HG03460 (cell line): ENCODE measurements around the gene KCNG1.
"Not testable (repeated sequence)": the region's sequence is repeated elsewhere in the genome, so short reads cannot be mapped to it uniquely, and the experiment has no call there.

Source experiments
- ATAC-seq: cut with Tn5 transposase; IDR thresholded peaks from one replicate; pipeline ENCODE4 v1.9.1; 2021; ENCODE audit not compliant: unreplicated experiment

KCNG1 gene

DNA sequence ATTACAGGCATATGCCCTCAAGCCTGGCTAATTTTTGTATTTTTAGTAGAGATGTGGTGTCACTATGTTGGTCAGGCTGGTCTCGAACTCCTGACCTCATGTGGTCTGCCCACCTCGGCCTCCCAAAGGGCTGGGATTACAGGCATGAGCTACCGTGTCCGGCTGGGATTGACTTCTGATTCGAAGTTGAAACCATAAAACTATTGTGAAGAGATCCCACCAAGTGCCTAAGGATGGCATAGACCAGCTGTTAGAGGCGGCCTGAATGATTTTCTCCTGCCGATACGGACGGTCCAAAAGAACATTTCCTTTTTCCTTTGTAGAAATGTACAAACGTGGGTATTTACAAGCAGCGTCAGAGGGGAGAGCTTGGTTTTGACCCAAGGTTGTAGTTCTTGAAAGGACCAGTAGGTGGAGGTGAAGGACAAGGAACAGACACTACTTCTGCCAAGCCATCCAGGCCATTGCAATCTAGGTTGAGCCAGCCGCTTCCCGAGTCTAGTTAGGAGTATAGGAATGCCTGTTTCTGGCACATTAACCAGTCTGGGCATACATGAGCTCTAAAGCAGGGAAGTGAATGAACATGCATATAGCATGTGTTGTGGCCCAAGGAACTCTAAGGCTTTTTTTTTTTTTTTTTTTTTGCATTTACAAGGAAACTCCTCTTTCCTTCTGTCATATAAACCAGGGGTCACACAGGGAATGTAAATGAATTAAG is 35.3 kb downstream of the KCNG1 start:
- ATAC-seq = no peak

DNA sequence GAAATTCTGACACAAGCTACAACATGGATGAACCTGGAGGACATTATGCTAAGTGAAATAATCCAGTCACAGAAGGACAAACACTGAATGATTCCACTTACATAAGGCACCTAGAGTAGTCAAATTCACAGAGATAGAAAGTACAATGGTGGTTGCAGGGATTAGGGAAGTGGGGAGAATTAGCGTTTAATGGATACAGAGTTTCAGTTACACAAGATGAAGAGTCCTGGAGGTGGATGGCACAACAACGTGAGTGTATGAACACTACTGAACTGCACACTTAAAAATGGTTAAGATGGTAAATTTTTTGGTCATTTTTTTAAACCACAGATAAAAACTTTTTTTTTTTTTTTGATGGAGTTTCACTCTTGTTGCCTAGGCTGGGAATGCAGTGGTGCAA is 39.6 kb downstream of the KCNG1 start:
- no peak for ATAC-seq

DNA sequence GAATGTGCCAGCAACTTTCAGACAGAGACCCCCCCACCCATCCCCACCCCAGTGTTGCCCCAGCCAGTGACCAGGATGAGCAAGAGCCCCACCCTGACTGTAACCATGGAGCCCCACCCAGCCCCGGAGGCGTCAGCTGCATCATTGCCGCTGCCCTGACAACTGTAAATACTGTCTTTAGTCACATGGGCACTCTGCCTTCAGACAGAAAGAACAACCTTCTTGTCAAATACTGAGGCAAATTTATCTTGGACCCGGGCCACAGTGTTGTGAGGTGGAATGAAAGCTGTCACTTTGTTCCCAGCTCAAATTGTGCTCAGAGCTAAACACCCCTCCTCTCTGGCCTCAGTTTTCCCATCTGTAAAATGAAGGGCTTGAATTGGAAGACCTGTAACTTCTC is 40.5 kb downstream of the KCNG1 start:
- no peak for ATAC-seq

DNA sequence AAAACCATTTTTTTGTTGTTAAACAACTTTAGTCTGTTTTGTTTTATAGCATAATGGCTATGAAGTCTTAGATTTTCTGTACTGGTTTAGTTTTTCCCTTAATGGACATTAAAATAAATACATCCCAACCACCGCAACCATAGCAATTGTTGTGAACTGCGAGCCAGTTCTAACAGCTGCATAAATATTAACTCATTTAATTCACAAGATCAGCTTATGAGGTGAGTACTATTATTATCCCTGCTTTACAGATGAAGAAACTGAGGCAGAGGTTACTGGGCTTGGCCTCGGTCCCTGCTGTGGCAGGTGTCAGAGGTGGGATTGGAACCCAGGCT is 41.2 kb downstream of the KCNG1 start:
- no peak for ATAC-seq

DNA sequence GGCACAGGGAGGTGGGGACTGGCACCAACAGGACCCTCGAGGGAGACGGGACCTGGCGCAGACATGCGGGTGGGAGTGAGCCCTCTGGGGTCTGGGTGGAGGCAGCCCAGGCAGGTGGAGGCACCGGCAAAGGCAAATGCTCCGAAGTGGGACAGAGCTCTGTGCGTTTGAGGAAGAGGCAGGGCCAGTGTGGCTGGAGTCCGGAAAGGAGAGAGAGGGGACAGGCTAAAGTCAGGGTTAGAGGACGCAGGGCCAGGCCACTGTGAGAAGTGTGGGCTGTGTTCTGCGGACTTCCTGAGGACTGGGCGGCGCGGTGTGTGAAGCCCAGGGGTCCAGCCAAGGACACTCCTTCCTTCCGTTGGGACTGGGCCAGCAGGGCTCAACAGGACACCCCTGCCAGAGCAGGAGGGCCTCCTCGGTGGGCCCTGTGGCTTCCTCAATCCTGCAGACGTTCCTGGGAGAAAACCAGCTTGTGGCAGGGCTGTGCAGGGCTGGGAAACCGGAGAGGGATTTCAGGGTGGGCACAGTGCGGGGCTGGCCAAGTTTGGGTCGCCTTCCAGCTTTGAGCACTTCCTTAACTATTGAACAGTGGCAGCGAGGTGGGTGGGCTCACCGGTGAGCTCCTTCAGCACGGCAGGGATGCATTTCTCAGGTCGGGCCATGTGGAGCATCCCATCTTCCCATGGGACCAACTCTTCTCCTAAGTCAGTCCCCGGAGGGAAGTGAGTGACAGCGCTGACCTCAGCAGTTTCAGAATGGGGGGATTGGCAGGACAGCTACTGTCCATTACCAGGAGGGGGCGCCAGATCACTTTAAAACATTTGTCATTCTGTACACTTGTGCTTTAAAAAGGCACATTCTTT is 41.8 kb downstream of the KCNG1 start:
- no peak for ATAC-seq

DNA sequence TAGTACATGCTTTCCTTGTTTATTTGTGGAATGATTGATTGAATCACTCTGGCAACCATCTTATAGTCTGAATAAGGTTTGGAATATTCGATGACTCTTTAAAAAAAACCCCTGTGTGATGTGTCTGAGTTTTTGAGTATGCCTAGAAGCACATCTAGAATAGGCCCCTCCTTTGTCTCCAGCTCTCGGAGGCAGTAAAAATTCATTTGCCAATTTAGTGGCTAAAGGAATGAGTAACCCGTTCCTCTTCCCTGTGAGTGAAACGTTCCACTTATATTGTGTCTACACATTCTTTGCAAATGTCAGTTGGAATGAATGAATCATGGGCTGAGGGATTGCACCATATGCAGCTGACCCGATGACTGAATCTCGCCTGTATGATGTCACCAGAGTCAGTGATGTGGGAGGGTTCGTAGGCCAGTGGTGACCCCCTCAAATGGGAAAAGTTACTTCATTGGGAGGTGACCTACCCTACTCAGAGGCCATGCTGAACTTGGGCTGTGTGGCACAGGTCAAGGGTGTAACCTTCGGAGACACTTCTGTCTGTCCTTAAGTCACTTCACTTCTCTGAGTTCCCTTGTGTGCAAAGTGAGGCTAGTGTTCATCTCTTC is 42.7 kb downstream of the KCNG1 start:
- no peak for ATAC-seq

DNA sequence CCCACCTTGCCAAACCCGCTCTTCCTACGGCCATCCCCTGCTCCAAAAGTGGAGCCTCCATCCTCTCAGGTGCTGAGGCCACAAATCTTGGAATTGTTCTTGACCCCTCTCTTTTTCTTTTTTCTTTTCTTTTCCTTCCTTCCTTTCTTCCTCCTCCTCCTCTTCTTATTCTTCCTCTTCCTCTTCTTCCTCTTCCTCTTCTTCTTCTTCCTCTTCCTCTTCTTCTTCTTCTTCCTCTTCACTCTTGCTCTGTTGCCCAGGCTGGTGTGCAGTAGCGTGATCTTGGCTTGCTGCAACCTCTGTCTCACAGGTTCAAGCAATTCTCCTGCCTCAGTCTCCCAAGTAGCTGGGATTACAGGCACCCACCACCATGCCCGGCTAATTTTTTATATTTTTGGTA is 44.4 kb downstream of the KCNG1 start:
- not testable (repeated sequence) for ATAC-seq

DNA sequence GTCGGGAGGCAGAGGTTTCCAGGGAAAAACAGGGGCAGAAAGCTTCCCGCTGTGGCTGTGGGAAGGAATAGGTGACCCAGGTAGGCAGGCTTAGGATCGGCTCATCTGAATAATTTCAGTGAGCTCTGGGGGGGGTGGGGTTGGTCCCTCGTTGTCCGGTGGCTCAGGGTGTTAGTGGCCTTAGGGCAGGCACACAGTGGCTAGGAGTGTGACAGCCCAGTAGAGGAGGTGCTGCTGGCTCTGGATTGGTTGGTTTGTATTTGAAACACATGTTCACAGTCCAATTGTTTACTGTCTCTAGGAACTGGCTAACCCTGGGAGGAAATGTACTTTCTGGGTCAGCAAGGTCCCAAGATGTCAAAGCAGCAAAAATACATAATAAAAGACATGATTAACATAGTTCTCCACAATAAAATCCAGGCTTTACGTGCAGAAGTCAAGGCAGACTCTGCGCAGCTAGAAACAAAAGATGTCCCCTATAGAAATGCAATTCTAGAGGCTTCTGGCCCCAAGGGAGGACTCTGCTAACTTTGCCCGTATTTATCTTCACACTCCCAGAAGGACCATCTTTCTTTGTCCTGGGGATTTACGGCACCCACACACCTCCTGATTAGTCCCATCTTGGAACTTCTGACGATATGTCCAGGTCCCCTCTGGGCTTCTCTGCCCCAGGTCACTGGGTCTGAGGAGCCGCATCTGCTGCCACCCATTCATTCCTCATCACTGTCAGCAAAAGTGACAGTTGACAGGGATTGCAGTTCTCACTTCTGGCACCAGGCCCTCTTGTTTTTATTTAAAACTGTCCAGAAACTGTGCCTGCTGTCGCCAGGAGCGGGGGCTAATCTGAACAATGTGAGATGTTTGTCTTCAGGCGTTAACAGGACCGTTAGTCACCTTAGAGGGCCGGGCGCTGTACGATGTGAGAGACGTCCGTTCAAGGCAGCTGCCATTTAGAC is 45.6 kb downstream of the KCNG1 start:
- no peak for ATAC-seq

DNA sequence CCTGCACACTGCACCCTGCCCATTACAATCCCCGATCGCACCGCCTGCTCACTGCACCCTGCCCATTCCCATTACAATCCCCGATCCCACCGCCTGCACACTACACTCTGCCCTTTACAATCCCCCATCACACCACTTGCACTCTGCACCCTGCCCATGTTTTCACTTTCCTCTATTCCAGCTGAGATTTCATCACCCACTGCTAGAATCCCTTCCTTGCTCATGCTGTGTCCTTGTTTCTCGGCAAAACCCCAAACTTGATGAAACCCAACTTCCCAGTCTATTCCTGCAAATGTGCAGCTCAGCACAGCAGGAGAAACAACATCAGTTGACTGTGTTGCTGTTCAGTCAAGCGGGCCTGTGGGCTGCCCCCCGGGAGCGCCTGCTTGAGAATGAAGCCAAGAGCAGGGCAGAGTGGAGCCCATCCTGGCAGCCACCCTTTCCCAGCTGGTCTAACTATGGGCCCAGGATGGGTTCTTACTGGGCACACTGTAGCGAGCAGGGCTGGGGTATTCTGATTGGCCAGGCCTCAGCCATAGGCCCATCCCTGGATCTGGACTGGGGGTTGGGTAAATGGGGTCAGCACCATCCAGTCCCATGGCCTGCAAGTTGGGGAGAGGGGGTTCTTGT is 47.1 kb downstream of the KCNG1 start:
- no peak for ATAC-seq

DNA sequence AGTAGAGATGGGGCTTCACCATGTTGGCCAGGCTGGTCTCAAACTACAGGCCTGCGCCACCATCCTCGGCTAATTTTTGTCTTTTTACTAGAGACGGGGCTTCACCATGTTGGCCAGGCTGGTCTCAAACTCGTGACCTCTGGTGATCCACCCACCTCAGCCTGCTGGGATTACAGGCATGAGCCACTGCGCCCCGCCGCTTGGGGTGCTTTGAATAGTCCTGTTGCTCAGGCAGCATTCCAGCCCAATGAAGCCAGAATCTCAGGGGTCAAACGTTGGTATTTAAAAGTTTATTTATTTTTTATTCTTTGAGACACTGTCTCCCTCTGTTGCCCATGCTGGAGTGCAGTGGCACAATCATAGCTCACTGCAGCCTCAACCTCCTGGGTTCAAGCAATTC is 53.0 kb downstream of the KCNG1 start:
- no peak for ATAC-seq

DNA sequence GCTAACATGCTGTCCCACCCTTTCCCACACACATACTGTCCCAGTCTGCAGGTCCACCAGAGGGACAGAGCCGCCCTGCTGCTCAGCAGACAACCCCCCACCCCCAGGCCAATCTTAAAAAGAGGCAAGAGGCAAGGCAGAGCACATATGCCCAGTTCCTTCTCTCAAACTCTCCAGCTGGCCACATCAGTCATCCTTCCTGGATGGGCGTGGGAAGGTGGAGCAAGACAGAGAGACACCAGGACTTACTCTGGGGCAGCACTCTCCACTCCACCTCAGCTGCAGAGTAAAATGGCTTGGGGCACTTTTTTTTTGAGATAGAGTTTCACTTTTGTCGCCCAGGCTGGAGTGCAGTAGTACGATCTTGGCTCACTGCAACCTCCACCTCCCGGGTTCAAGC is 53.5 kb downstream of the KCNG1 start:
- no peak for ATAC-seq

DNA sequence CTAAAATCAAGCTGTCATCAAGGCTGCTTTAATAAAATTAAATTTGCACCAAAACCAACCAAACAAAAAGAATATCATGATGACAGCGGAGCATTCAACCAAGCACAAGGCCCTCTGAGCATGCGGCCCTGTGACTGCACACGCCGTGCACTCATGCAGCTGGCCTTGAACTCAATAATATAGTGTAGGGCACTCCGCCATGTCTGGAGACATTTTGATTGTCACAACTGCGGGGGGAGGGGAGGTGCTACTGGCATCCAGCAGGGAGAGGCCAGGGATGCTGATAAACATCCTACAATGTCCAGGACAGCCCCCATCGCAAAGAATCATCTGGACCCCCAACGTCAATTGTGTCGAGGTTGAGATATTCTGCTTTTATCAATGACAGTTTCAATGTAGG is 54.6 kb downstream of the KCNG1 start:
- ATAC-seq = no peak

DNA sequence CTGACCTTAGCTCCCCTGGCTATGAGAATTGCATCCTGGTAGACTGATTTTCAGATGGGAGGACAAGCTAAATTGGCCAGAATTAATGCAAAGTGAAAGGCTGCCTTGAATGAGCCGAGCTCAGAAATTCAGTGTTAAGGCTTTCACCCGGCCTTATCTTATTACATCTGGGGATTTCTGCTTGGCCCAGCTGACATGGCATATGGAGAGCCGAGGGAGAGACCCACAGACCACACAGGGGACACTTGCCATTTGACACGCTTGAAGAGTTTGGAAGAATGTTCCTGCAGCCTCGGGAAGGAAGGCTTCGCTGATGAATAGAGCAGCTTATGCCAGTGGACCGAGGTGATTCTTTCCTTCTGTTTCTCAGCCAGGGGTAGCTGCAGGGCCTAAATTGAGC is 55.3 kb downstream of the KCNG1 start:
- ATAC-seq = no peak

DNA sequence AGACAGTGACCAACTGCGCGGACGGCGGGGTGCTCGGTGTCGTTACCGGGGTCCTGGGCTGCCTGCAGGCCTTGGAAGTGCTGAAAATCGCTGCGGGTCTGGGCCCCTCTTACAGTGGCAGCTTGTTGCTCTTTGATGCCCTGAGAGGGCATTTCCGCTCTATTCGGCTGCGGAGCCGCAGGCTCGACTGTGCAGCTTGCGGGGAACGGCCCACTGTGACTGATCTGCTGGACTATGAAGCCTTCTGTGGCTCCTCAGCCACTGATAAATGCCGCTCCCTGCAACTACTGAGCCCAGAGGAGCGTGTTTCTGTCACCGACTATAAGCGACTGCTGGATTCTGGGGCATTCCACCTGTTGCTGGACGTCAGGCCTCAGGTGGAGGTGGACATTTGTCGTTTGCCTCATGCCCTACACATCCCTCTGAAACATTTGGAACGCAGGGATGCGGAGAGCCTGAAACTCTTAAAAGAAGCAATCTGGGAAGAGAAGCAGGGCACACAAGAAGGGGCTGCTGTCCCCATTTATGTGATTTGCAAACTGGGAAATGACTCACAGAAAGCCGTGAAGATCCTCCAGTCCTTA is 63.3 kb downstream of the KCNG1 start:
- no peak for ATAC-seq

DNA sequence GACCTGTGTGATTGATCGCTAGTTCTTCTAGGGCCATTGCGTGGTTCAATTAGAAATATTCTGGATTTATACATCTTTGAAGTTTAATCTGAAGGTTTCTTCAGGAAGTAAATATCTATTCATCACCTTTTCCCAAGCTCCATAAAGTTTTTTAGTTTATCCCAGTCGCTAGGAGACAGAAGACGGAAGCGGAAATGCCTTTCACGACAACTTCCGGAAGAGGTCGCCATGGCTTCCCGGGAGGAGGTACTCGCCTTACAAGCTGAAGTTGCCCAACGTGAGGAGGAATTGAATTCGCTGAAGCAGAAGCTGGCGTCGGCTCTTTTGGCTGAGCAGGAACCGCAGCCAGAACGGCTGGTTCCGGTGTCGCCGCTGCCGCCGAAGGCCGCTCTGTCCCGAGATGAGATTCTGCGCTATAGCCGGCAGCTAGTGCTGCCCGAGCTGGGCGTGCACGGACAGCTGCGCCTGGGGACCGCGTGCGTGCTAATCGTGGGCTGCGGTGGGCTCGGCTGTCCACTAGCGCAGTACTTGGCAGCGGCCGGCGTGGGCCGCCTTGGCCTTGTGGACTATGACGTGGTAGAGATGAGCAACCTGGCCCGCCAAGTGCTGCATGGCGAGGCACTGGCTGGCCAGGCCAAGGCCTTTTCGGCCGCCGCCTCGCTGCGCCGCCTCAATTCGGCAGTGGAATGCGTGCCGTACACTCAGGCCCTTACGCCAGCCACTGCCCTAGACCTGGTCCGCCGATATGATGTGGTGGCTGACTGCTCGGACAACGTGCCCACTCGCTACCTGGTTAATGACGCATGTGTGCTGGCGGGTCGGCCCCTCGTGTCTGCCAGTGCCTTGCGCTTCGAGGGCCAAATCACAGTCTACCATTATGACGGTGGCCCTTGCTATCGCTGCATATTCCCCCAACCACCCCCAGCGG is 64.0 kb downstream of the KCNG1 start, which contains the start of gene MOCS3:
TSS of gene MOCS3 (plus strand) at position 204 of the 928 bp plus-strand sequence. CDS start at position 229, 25 bp downstream.
- ATAC-seq = peak; percentile 78

DNA sequence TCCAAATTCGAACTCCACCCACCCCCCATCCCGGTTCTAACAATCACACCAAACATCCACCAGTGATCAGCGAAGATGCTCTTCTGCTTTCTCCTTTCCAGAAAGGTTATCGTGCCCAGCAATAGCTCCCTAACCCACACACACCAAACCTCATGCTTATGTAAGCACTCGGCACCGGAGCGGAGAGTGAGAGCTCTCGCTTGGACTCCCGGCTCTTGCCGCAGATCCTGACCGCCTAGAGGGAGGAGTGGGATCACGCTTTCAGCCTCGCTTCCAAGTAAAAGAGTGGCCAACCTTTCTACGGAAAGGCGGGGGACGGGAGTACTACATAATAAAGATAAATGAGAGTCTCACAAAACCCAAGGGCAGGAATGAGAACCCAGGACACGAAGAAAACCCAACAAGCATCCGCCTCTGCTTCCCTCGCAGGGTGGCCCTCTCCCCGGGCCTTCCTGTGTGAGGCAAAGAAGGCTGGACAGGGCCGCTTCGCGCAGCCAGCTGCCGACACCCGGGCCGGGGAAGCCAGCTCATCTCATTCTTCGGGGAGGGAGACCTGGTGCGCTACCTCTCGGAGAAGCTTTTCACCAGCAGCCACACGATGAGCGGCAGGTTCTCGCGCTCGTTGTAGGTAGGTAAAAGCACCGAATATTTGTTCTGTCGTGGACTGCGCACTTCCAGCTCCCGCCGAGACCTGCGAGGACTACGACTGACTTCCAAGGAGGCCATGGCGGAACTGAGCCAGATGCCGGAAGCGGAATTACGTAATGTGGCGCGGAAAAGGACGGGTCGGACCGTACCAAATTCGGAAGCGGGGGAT is 64.9 kb downstream of the KCNG1 start, which contains the start of gene DPM1:
TSS of gene DPM1 (minus strand) at position 735 of the 817 bp plus-strand sequence. CDS start at position 726, 9 bp downstream.
- ATAC-seq = peak; percentile 58

DNA sequence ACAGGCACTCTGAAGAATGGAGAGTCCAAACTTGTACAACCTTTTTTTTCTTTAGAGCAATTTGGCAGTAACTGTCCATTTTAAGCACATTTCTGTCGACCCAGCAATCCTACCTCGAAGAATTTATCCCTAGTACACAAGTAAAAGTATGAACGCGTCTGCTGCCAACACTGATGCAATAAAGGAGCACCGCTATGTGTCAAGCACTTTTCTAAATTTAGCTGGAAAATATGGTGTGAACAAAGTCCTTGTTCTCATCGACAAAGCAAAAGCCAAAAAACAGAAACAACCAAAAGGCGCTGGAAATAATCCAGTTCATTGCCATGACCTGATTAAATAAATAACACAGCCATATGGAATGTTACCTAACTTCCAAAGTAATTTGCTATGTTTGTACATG is 65.6 kb downstream of the KCNG1 start:
- no peak for ATAC-seq

DNA sequence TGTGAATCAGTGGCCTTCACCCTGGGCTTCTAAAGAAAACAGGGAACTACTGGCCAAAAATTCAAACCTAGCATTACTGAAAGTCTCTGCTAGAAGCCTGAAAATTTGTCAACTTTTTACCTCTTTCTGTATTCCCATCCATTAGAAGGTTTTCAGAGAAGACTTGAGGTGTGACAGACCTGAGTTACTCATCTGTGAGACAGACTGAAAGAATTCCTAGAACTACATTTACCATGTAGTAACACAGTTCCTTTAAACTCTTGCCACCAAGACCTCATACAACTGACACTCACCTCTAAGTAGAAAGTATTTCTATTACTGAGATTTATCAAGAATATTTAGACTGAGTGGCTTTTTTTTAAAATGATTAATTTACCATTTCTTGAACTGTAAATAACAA is 69.1 kb downstream of the KCNG1 start:
- no peak for ATAC-seq
